HG03280 (cell line): ENCODE data around the gene ANKRD24.
"Not testable (repeated sequence)": the region's sequence is repeated elsewhere in the genome, so short reads cannot be mapped to it uniquely, and the experiment has no call there.

ENCODE experiments used
- ATAC-seq: cut with Tn5 transposase; IDR thresholded peaks from one replicate; pipeline ENCODE4 v1.9.1; 2021; ENCODE audit warnings: mild to moderate bottlenecking, moderate library complexity; ENCODE audit not compliant: unreplicated experiment

Gene ANKRD24

DNA sequence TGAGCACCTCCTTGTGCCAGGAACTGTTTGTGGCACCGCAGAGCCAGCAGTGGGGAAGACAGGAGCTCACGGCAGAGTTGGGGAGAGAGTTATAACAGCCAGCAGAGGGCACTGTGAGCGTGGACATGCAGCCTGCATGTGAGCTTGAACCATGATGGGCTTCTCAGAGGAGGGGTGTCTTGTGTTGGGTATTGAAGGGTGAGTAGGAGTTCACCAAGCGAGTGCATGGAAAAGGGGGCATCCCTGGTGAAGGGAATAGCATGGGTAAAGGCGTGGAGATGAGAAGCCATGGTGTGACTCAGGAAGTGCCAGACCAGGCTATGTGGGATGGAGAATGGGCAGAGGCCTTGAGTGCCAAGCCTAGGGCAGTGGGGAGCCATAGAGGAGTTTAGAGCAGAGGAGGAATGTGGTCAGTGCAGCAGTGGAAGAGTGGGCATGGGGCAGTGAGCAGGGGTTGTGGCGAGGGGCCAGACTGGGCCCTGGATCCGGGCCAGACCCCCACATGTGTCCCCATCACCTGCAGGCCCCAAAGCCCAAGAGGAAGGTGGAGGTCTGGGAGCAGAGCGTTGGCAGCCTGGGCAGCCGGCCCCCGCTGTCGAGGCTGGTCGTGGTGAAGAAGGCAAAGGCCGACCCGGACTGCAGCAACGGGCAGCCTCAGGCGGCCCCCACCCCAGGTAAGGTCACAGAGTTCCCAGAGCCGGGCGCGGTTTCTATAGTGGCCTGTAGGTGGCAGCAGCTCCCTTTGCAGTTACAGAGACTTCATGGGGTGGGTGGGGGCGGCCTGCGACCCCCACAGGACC is 84.8 kb downstream of the ANKRD24 start:
- no peak for ATAC-seq

DNA sequence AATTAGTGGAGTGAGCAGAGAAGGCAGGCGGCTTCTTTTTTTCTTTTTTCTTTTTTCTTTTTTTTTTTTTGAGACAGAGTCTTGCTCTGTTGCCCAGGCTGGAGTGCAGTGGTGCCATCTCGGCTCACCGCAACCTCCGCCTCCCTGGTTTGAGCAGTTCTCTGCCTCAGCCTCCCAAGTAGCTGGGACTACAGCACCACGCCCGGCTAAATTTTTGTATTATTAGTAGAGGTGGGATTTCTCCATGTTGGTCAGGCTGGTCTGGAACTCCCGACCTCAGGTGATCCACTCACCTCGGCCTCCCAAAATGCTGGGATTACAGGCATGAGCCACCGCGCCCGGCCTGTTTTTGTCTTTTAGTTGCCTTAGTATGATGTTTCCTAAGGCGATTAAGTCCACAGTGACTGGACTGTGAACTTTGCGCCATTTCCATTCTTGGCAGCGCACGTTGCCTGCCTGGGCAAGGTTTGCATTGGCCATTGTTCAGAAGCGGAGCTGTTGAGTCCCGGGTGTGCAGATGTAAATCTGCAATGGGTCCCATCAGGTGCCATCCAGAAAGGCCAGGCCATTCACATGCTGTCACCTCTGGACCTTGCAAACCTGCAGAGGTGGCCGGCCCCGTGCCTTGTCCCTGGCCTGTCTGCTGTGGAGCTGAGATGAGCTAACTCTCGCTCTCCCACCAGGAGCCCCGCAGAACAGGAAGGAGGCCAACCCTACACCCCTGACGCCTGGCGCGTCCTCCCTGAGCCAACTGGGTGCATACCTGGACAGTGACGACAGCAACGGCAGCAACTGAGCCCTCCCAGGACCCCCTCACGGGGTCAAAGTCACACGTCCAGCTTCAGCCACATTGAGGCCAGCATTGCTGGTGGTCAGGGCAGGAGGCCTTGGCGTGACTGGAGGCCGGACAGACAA is 85.7 kb downstream of the ANKRD24 start:
- no peak for ATAC-seq

DNA sequence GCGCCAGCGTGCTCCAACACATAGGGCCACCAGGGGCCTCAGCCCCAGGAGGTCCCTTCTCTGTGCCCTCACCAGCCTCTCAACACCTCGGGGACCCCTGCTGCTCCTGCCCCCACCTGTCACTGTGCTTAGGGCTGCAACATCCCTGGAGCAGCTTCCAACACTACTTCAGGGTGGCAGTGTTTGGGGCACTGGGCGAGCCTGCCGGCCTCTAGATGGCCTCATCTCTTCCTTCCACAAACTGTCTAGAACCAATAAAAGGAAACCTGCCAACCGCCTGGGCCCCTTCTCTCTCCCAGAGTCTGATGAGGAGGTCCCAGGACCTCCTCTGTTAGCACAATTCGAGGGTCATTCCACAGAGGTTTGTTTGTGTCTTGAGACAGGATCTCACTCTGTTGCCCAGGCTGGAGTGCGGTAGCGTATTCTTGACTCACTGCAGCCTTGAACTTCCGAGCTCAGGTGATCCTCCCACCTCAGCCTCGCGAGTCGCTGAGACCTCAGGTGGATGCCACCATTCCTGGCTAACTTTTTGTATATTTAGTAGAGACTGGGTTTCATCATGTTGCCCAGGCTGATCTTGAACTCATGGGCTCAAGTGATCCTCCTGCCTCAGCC is 86.4 kb downstream of the ANKRD24 start:
- no peak for ATAC-seq

DNA sequence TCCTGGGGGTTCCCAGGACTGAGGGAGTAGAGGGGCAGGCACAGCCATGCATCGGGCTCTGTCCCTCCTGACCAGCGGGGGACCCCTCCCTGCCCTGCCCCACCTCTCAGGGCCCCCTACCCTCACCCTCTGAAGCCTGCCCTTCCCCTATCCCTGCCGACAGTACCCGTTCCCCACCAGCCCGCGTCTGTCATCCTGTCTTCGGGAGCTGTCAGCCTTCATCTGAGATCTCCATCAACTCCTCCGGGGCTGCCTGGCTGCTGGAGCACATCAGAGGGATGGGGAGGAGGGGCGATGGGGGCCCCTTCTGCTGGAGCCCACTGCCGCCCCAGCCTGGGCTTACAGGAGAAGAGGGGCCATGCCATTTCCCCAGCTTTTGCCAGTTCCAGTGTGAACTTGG is 90.4 kb downstream of the ANKRD24 start:
- ATAC-seq = no peak

DNA sequence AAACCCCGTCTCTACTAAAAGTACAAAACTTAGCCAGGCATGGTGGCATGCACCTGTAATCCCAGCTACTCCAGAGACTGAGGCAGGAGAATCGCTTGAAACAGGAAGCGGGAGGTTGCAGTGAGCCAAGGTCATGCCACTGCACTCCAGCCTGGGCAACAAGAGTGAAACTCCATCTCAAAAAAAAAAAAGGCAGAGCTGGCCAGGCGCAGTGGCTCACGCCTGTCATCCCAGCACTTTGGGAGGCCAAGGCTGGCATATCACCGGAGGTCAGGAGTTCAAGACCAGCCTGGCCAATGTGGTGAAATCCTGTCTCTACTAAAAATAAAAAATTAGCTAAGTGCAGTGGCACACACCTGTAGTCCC is 91.8 kb downstream of the ANKRD24 start:
- ATAC-seq = not testable (repeated sequence)
